Thyroid gland (tissue), 4 donors: ENCODE results near the gene PGAP2. TPM values are rescaled to one million over a fixed set of nuclear protein-coding genes. Genes with fewer than 3 reads are reported as not detected.

Source experiments
- DNase-seq, 2 donors: peaks; one replicate each; pipeline ENCODE4 v3.0.0-alpha.2; 2019
- H3K27ac ChIP-seq, 3 donors: fragments of 200-600 bp; sonication (generic); 1 replicate in 2 of 3; 2 replicates in 1 of 3; pipeline ENCODE4 v1.5.1; 2016 to 2019; ENCODE audit warnings: mild to moderate bottlenecking in 1 of 3, moderate library complexity in 1 of 3
- H3K27me3 ChIP-seq: fragments of 200-600 bp; sonication (generic); one replicate; pipeline ENCODE4 v1.5.1; 2019
- H3K36me3 ChIP-seq, 2 donors: fragments of 200-600 bp; sonication (generic); one replicate each; pipeline ENCODE4 v1.5.1; 2016 to 2019
- H3K4me1 ChIP-seq, 2 donors: fragments of 200-600 bp; sonication (generic); one replicate each; pipeline ENCODE4 v1.5.1; 2017 to 2019
- H3K4me3 ChIP-seq, 3 donors: fragments of 200-600 bp; sonication (generic); replicated peaks in 1 of 3; 1 replicate in 2 of 3; 2 replicates in 1 of 3; pipeline ENCODE4 v1.5.1; 2016; ENCODE audit warnings: mild to moderate bottlenecking in 1 of 3
- H3K9me3 ChIP-seq: fragments of 200-600 bp; sonication (generic); one replicate; pipeline ENCODE4 v1.5.1; 2017
- CTCF ChIP-seq, 6 experiments: fragments of 200-600 bp in 3 of 6; fragments of 450-650 bp in 3 of 6; sonication (generic) in 3 of 6; IDR thresholded peaks; one replicate each; pipeline ENCODE4 v1.5.1; 2016 to 2019; ENCODE audit warnings: antibody characterized with exemption in 6 of 6, mild to moderate bottlenecking in 2 of 6, inconsistent platforms in 1 of 6, moderate library complexity in 1 of 6
- POLR2A ChIP-seq, 2 donors: fragments of 450-650 bp; IDR thresholded peaks; one replicate each; pipeline ENCODE4 v1.6.1; 2017; ENCODE audit warnings: antibody characterized with exemption in 2 of 2, mild to moderate bottlenecking in 2 of 2, moderate library complexity in 1 of 2
- WGBS, 2 donors: methylation state at CpG; one replicate each; pipeline ENCODE4 v1.1.5; 2017; 5-methylcytosine and 5-hydroxymethylcytosine counted together
- intact Hi-C: fragments of 100-400 bp; cut with DNase I; formaldehyde crosslinking; loops from one replicate; pipeline ENCODE4 v1.15.1; 2023
- small RNA-seq: library from RNA; depleted of rRNA; stranded (forward); fragments of <200 nt; gene quantifications from one replicate; pipeline ENCODE3, GENCODE V24; 2016
- total RNA-seq, 4 donors: library from RNA; depleted of rRNA; stranded (reverse); fragments of >200 nt; gene quantifications; one replicate each; pipeline ENCODE4 v1.2.3, GENCODE V29; 2016

The PGAP2 gene
- total RNA-seq, 4 donors from 2014 or later: 24.6 to 36.5 (median 30.5) TPM

GRCh38 chr11:3866206-3866605 lies 57.8 kb downstream of the PGAP2 start:
- 31 to 43% methylated on average over 5 of the region's 5 CpGs for WGBS, 2 donors
- TF ChIP-seq POLR2A (IDR thresholded peaks at IDR 0.05) (no peak), CTCF (IDR thresholded peaks at IDR 0.05) (peak in 1 of 6 experiments; percentile 38)
- Histone ChIP-seq H3K27me3 (no peaks in the 10 kb centered on the region), H3K36me3 (no peaks in the 10 kb centered on the region), H3K4me1 (peaks cover 50 to 63% of the 10 kb centered on the region in 2 donors), H3K9me3 (no peaks in the 10 kb centered on the region), H3K4me3 (no peak overlapping the region), H3K27ac (peak overlapping the region; percentile 83 to 97 (median 94))
- intact Hi-C loops: no loop called here
- DNase-seq: peak; percentile 81 to 84

- no peak for TF ChIP-seq POLR2A (IDR thresholded peaks at IDR 0.05)
- no peak for TF ChIP-seq CTCF (IDR thresholded peaks at IDR 0.05)
- H3K4me3 ChIP-seq: no peak overlapping the region
- H3K4me1 ChIP-seq: peaks cover 45 to 59% of the 10 kb centered on the region in 2 donors
- H3K27me3 ChIP-seq: no peaks in the 10 kb centered on the region
- H3K36me3 ChIP-seq: no peaks in the 10 kb centered on the region
- intact Hi-C loops: no loop called here
- no peak for DNase-seq
- no peaks in the 10 kb centered on the region for H3K9me3 ChIP-seq
- H3K27ac ChIP-seq: peak overlapping the region; percentile 83 to 97 (median 94)
These were observed 58.5 kb downstream of the PGAP2 start for GRCh38 chr11:3866836-3867208.

- Histone ChIP-seq H3K4me3 (no peak overlapping the region), H3K9me3 (no peaks in the 10 kb centered on the region), H3K36me3 (no peaks in the 10 kb centered on the region), H3K27ac (peak overlapping the region; percentile 83 to 97 (median 94)), H3K4me1 (peaks cover 44 to 57% of the 10 kb centered on the region in 2 donors), H3K27me3 (no peaks in the 10 kb centered on the region)
- 20 to 33% methylated on average over 6 of the region's 6 CpGs for WGBS, 2 donors
- TF ChIP-seq CTCF (IDR thresholded peaks at IDR 0.05) (no peak), POLR2A (IDR thresholded peaks at IDR 0.05) (peak in 1 of 2 donors; percentile 37)
- peak; percentile 71 to 74 for DNase-seq
- intact Hi-C loops: no loop called here
These were observed 59.1 kb downstream of the PGAP2 start for GRCh38 chr11:3867209-3868091.

GRCh38 chr11:3873712-3874349 lies 65.5 kb downstream of the PGAP2 start:
- H3K9me3 ChIP-seq: no peaks in the 10 kb centered on the region
- peaks cover 59 to 68% of the 10 kb centered on the region in 2 donors for H3K4me1 ChIP-seq
- no peak for DNase-seq
- no peak for TF ChIP-seq POLR2A (IDR thresholded peaks at IDR 0.05)
- TF ChIP-seq CTCF (IDR thresholded peaks at IDR 0.05): no peak
- intact Hi-C loops: no loop called here
- H3K4me3 ChIP-seq: no peak overlapping the region
- WGBS, 2 donors: 83 to 87% methylated on average over 2 of the region's 2 CpGs
- no peaks in the 10 kb centered on the region for H3K36me3 ChIP-seq
- H3K27ac ChIP-seq: peak overlapping the region; percentile 72 to 78 (median 72)
- no peaks in the 10 kb centered on the region for H3K27me3 ChIP-seq

Small RNA genes lying within 50 kb of the gene (small RNA-seq; reads per million reads assigned to genes)
- gene RNU7-50P: not detected

Other genes starting within 250 kb of the PGAP2 start
- gene ART5, start 166.6 kb upstream of the PGAP2 start, total RNA-seq: 10 to 100 TPM in 1 of 4 donors, 1 to 10 TPM in 3; 1.6 to 11.8 (median 2.7) TPM
- gene ART1, start 163.4 kb upstream of the PGAP2 start, total RNA-seq: not detected
- gene CHRNA10, start 137.2 kb upstream of the PGAP2 start, total RNA-seq: 1 to 10 TPM in 3 of 4 donors, under 1 TPM in 1; 0.54 to 2.3 (median 1.6) TPM
- gene NUP98, start 11.0 kb upstream of the PGAP2 start, total RNA-seq: 100 to 1,000 TPM; 117 to 188 (median 160) TPM
- 10 to 100 TPM; 17.3 to 39.0 (median 27.8) TPM for gene RHOG, start 32.4 kb downstream of the PGAP2 start, total RNA-seq
- gene STIM1, start 47.1 kb downstream of the PGAP2 start, total RNA-seq: 10 to 100 TPM; 54.3 to 89.2 (median 71.0) TPM